Left ventricle myocardium superior (tissue), 1 donor: ENCODE data around the gene USP15. TPM values are rescaled to one million over a fixed set of nuclear protein-coding genes. Genes with fewer than 3 reads are reported as not detected.

Experiments
- ATAC-seq: fragments of 200-7000 bp; cut with Tn5 transposase; one replicate; pipeline ENCODE4 v1.9.1; 2020; ENCODE audit warnings: mild to moderate bottlenecking, moderate library complexity
- DNase-seq: peaks from one replicate; pipeline ENCODE4 v3.0.0-alpha.2; 2020
- intact Hi-C: fragments of 100-400 bp; cut with micrococcal nuclease; formaldehyde crosslinking; loops from one replicate; pipeline ENCODE4 v1.11.0; 2022
- long read RNA-seq: library from polyadenylated mRNA; unstranded; transcript quantifications from one replicate; pipeline ENCODE4 v2.0.0, GENCODE V29; 2021
- total RNA-seq: library from RNA; stranded (reverse); fragmentation: NEBNext Ultra II Directional; extraction: Animal tissue kit (Norgen Biotek cat#: 25700); gene quantifications from one replicate; pipeline ENCODE4 v1.2.1, GENCODE V29; 2021
- donor health status: DM: no; HTN: yes; CAD: no; lungs with severe emphysema.

Gene USP15
- total RNA-seq: 53.5 TPM
- long read RNA-seq, full-length matches to known transcripts: 24 of 44 reads
- long read RNA-seq, partial matches to known transcripts: 6 of 44 reads
- long read RNA-seq, other reads (novel, unspliced or antisense): 14 of 44 reads

GRCh38 chr12:62259993-62260732 lies at the start of gene USP15:
Gene USP15, plus strand, starts transcription at chr12:62260404. Its CDS starts 11 bp downstream, at chr12:62260415.
- intact Hi-C loops: no loop called here
- peak; percentile 96 for ATAC-seq
- peak; percentile 98 for DNase-seq

GRCh38 chr12:62210422-62210821 lies 49.8 kb upstream of the USP15 start:
- DNase-seq (no peak), ATAC-seq (no peak)
- intact Hi-C loops: no loop called here

GRCh38 chr12:62211510-62211909 lies 48.7 kb upstream of the USP15 start:
- intact Hi-C loops: no loop called here
- DNase-seq (no peak), ATAC-seq (no peak)

- ATAC-seq: no peak
- DNase-seq: no peak
- intact Hi-C loops: no loop called here
Observed at GRCh38 chr12:62214846-62215245, 45.4 kb upstream of the USP15 start.

- ATAC-seq (no peak), DNase-seq (no peak)
- intact Hi-C loops: no loop called here
Observed at GRCh38 chr12:62215506-62215905, 44.7 kb upstream of the USP15 start.

- ATAC-seq (no peak), DNase-seq (no peak)
- intact Hi-C loops: no loop called here
Observed at GRCh38 chr12:62217466-62218194, 42.6 kb upstream of the USP15 start.

- ATAC-seq (no peak), DNase-seq (no peak)
Observed at GRCh38 chr12:62221107-62221506, 39.1 kb upstream of the USP15 start.

GRCh38 chr12:62224601-62225000 lies 35.6 kb upstream of the USP15 start:
- intact Hi-C loops: no loop called here
- DNase-seq (no peak), ATAC-seq (no peak)

More at GRCh38 chr12:62221107-62221506, 39.1 kb upstream of the USP15 start:
- intact Hi-C loops: no loop called here

- ATAC-seq (no peak), DNase-seq (no peak)
- intact Hi-C loops: no loop called here
Observed at GRCh38 chr12:62227091-62227490, 33.1 kb upstream of the USP15 start.

- no peak for ATAC-seq
- intact Hi-C loops: no loop called here
- DNase-seq: no peak
Observed at GRCh38 chr12:62230652-62231051, 29.6 kb upstream of the USP15 start.

- ATAC-seq: no peak
- DNase-seq: no peak
- intact Hi-C loops: no loop called here
Observed at GRCh38 chr12:62232143-62232729, 28.0 kb upstream of the USP15 start.

- DNase-seq (no peak), ATAC-seq (no peak)
- intact Hi-C loops: no loop called here
Observed at GRCh38 chr12:62233805-62234204, 26.4 kb upstream of the USP15 start.

GRCh38 chr12:62239571-62239970 lies 20.6 kb upstream of the USP15 start:
- intact Hi-C loops: no loop called here
- ATAC-seq (no peak), DNase-seq (no peak)

- ATAC-seq (no peak), DNase-seq (no peak)
- intact Hi-C loops: no loop called here
Observed at GRCh38 chr12:62247281-62248045, 12.7 kb upstream of the USP15 start.

GRCh38 chr12:62248873-62249272 lies 11.3 kb upstream of the USP15 start:
- DNase-seq (no peak), ATAC-seq (no peak)
- intact Hi-C loops: no loop called here

GRCh38 chr12:62249419-62249818 lies 10.8 kb upstream of the USP15 start:
- no peak for ATAC-seq
- no peak for DNase-seq

GRCh38 chr12:62250671-62251608 lies 9.3 kb upstream of the USP15 start:
- ATAC-seq: peak; percentile 52
- DNase-seq: no peak
- intact Hi-C loops: no loop called here

More at GRCh38 chr12:62249419-62249818, 10.8 kb upstream of the USP15 start:
- intact Hi-C loops: no loop called here

- intact Hi-C loops: no loop called here
- DNase-seq (no peak), ATAC-seq (no peak)
Observed at GRCh38 chr12:62251609-62251958, 8.6 kb upstream of the USP15 start.
